Measurements from ENCODE around the gene TXNDC5.

- no peak for TF ChIP-seq POLR2A (IDR thresholded peaks at IDR 0.05; ENCODE audit: low read length)
- no peak for TF ChIP-seq CEBPB (IDR thresholded peaks at IDR 0.05)
- no peak for TF ChIP-seq JUN (IDR thresholded peaks at IDR 0.05)
- TF ChIP-seq, protein P1, sequence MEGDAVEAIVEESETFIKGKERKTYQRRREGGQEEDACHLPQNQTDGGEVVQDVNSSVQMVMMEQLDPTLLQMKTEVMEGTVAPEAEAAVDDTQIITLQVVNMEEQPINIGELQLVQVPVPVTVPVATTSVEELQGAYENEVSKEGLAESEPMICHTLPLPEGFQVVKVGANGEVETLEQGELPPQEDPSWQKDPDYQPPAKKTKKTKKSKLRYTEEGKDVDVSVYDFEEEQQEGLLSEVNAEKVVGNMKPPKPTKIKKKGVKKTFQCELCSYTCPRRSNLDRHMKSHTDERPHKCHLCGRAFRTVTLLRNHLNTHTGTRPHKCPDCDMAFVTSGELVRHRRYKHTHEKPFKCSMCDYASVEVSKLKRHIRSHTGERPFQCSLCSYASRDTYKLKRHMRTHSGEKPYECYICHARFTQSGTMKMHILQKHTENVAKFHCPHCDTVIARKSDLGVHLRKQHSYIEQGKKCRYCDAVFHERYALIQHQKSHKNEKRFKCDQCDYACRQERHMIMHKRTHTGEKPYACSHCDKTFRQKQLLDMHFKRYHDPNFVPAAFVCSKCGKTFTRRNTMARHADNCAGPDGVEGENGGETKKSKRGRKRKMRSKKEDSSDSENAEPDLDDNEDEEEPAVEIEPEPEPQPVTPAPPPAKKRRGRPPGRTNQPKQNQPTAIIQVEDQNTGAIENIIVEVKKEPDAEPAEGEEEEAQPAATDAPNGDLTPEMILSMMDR (IDR thresholded peaks at IDR 0.05), result no peak
- TF ChIP-seq E2F6 (IDR thresholded peaks at IDR 0.05; ENCODE audit: borderline replicate concordance, low read depth), result no peak
- TF ChIP-seq PBX3 (IDR thresholded peaks at IDR 0.05), result no peak
These were observed 17.2 kb downstream of the TXNDC5 start for GRCh38 chr6:7893342-7893741.

All from A549 (cell line).